HG03066 (cell line): ENCODE data around the gene TBC1D16.

Experiments
- ATAC-seq: cut with Tn5 transposase; IDR thresholded peaks from one replicate; pipeline ENCODE4 v1.9.1; 2021; ENCODE audit warnings: low read depth; ENCODE audit not compliant: unreplicated experiment

The TBC1D16 gene

GRCh38 chr17:80035687-80035936 lies at the start of gene TBC1D16:
TBC1D16 (minus strand) TSS chr17:80035872; CDS start chr17:80013547, 22,325 bp downstream.
- ATAC-seq, result no peak

- ATAC-seq, result no peak
Observed at GRCh38 chr17:80084773-80085172, 49.1 kb upstream of the TBC1D16 start.

- no peak for ATAC-seq
Observed at GRCh38 chr17:80083136-80083661, 47.5 kb upstream of the TBC1D16 start.

- ATAC-seq, result no peak
Observed at GRCh38 chr17:80082403-80083135, 46.9 kb upstream of the TBC1D16 start.

- no peak for ATAC-seq
Observed at GRCh38 chr17:80081596-80081995, 45.9 kb upstream of the TBC1D16 start.

GRCh38 chr17:80080081-80080480 lies 44.4 kb upstream of the TBC1D16 start:
- no peak for ATAC-seq

- ATAC-seq, result no peak
Observed at GRCh38 chr17:80072410-80072809, 36.7 kb upstream of the TBC1D16 start.

- ATAC-seq, result no peak
Observed at GRCh38 chr17:80071116-80071841, 35.6 kb upstream of the TBC1D16 start.

GRCh38 chr17:80070375-80071115 lies 34.9 kb upstream of the TBC1D16 start:
- no peak for ATAC-seq

- ATAC-seq, result no peak
Observed at GRCh38 chr17:80068301-80069222, 32.9 kb upstream of the TBC1D16 start.

GRCh38 chr17:80067393-80067986 lies 31.8 kb upstream of the TBC1D16 start:
- ATAC-seq, result no peak

- ATAC-seq, result no peak
Observed at GRCh38 chr17:80065478-80066170, 30.0 kb upstream of the TBC1D16 start.

GRCh38 chr17:80064696-80065095 lies 29.0 kb upstream of the TBC1D16 start:
- no peak for ATAC-seq

GRCh38 chr17:80063830-80064585 lies 28.3 kb upstream of the TBC1D16 start:
- no peak for ATAC-seq

- no peak for ATAC-seq
Observed at GRCh38 chr17:80061421-80061820, 25.7 kb upstream of the TBC1D16 start.

GRCh38 chr17:80060644-80061043 lies 25.0 kb upstream of the TBC1D16 start:
- ATAC-seq, result no peak

- ATAC-seq, result no peak
Observed at GRCh38 chr17:80058311-80058955, 22.8 kb upstream of the TBC1D16 start.

- ATAC-seq, result no peak
Observed at GRCh38 chr17:80055597-80055996, 19.9 kb upstream of the TBC1D16 start.
